Mesenchymal stem cell (in vitro differentiated cells and primary cell): ENCODE results near the gene POLA1.

Source experiments
- DNase-seq: peaks from one replicate; pipeline ENCODE4 v3.0.0-alpha.2; 2013
- H2AFZ ChIP-seq: one replicate; pipeline ENCODE4 v1.6.1; 2013; ENCODE audit warnings: low read depth, mild to moderate bottlenecking, control low read depth, inconsistent platforms, low read length, moderate library complexity
- H2AK5ac ChIP-seq: 2 replicates; pipeline ENCODE4 v1.6.1; 2013; ENCODE audit warnings: low read length, moderate library complexity, mild to moderate bottlenecking, inconsistent platforms; ENCODE audit not compliant: severe bottlenecking
- H2BK120ac ChIP-seq: one replicate; pipeline ENCODE4 v1.6.1; 2013; ENCODE audit warnings: low read depth, mild to moderate bottlenecking, inconsistent platforms, low read length, moderate library complexity
- H2BK12ac ChIP-seq, 2 experiments: one replicate each; pipeline ENCODE4 v1.6.1; 2013; ENCODE audit warnings: inconsistent platforms in 2 of 2, low read length in 2 of 2, mild to moderate bottlenecking in 2 of 2, moderate library complexity in 2 of 2, control low read depth in 1 of 2
- H2BK15ac ChIP-seq: one replicate; pipeline ENCODE4 v1.6.1; 2013; ENCODE audit warnings: mild to moderate bottlenecking, low read depth, inconsistent platforms; ENCODE audit not compliant: poor library complexity, severe bottlenecking
- H2BK5ac ChIP-seq: 2 replicates; pipeline ENCODE4 v1.6.1; 2013; ENCODE audit warnings: low read depth, mild to moderate bottlenecking, low read length, control low read depth, inconsistent platforms; ENCODE audit not compliant: poor library complexity, severe bottlenecking
- H3K14ac ChIP-seq, 2 experiments: one replicate each; pipeline ENCODE4 v1.6.1; 2013; ENCODE audit warnings: inconsistent platforms in 2 of 2, low read length in 2 of 2, control low read depth in 1 of 2, mild to moderate bottlenecking in 1 of 2, moderate library complexity in 1 of 2
- H3K18ac ChIP-seq, 2 experiments: one replicate each; pipeline ENCODE4 v1.6.1; 2013; ENCODE audit warnings: inconsistent platforms in 2 of 2, low read length in 2 of 2, control low read depth in 1 of 2, low read depth in 1 of 2, mild to moderate bottlenecking in 1 of 2
- H3K23ac ChIP-seq, 2 experiments: one replicate each; pipeline ENCODE4 v1.6.1; 2013; ENCODE audit warnings: inconsistent platforms in 2 of 2, low read length in 2 of 2, mild to moderate bottlenecking in 2 of 2, moderate library complexity in 2 of 2, control low read depth in 1 of 2
- H3K27ac ChIP-seq: 2 replicates; pipeline ENCODE4 v1.5.1; 2013; ENCODE audit warnings: mild to moderate bottlenecking, moderate library complexity, low read length, control low read depth, inconsistent platforms; ENCODE audit not compliant: poor library complexity, severe bottlenecking
- H3K27me3 ChIP-seq, 2 experiments: 2 replicates each; pipeline versions ENCODE4 v1.6.1 to v1.7.0; 2013; ENCODE audit warnings: low read length in 2 of 2, mild to moderate bottlenecking in 2 of 2, moderate library complexity in 2 of 2, control low read depth in 1 of 2, inconsistent platforms in 1 of 2; ENCODE audit not compliant: control insufficient read depth in 1 of 2, insufficient read depth in 1 of 2
- H3K36me3 ChIP-seq, 2 experiments: 2 replicates each; pipeline versions ENCODE4 v1.6.1 to v1.7.0; 2013; ENCODE audit warnings: low read length in 2 of 2, control low read depth in 1 of 2, inconsistent platforms in 1 of 2, low read depth in 1 of 2, mild to moderate bottlenecking in 1 of 2; ENCODE audit not compliant: insufficient read depth in 2 of 2, control insufficient read depth in 1 of 2
- H3K4ac ChIP-seq, 2 experiments: one replicate each; pipeline ENCODE4 v1.6.1; 2013; ENCODE audit warnings: inconsistent platforms in 2 of 2, low read length in 2 of 2, mild to moderate bottlenecking in 2 of 2, moderate library complexity in 2 of 2, control low read depth in 1 of 2, low read depth in 1 of 2
- H3K4me1 ChIP-seq: 2 replicates; pipeline ENCODE4 v1.6.1; 2013; ENCODE audit warnings: low read depth, low read length, control low read depth; ENCODE audit not compliant: control insufficient read depth, insufficient read depth
- H3K4me2 ChIP-seq: 2 replicates; pipeline ENCODE4 v1.6.1; 2013; ENCODE audit warnings: low read length, mild to moderate bottlenecking, inconsistent platforms; ENCODE audit not compliant: poor library complexity, severe bottlenecking
- H3K4me3 ChIP-seq, 2 experiments: 2 replicates each; pipeline versions ENCODE4 v1.5.1 to v1.7.0; 2013; ENCODE audit warnings: low read length in 2 of 2, mild to moderate bottlenecking in 2 of 2, control low read depth in 1 of 2, low read depth in 1 of 2; ENCODE audit not compliant: insufficient read depth in 1 of 2
- H3K79me1 ChIP-seq: replicated peaks from 2 replicates; pipeline ENCODE4 v1.6.1; 2013; ENCODE audit warnings: mild to moderate bottlenecking, control low read depth, low read length, inconsistent platforms; ENCODE audit not compliant: poor library complexity, severe bottlenecking
- H3K9ac ChIP-seq: 2 replicates; pipeline ENCODE4 v1.7.0; 2013; ENCODE audit warnings: mild to moderate bottlenecking, low read length, moderate library complexity
- H3K9me3 ChIP-seq: 2 replicates; pipeline ENCODE4 v1.7.0; 2013; ENCODE audit warnings: mild to moderate bottlenecking, low read length; ENCODE audit not compliant: control insufficient read depth
- H4K8ac ChIP-seq: one replicate; pipeline ENCODE4 v1.6.1; 2013; ENCODE audit warnings: inconsistent platforms, mild to moderate bottlenecking, low read length, moderate library complexity
- H4K91ac ChIP-seq: one replicate; pipeline ENCODE4 v1.6.1; 2013; ENCODE audit warnings: mild to moderate bottlenecking, low read length, inconsistent platforms
- WGBS: methylation state at CpG from one replicate; pipeline ENCODE4 v1.1.7; 2013; ENCODE audit warnings: mixed read lengths; 5-methylcytosine and 5-hydroxymethylcytosine counted together

POLA1 gene

DNA sequence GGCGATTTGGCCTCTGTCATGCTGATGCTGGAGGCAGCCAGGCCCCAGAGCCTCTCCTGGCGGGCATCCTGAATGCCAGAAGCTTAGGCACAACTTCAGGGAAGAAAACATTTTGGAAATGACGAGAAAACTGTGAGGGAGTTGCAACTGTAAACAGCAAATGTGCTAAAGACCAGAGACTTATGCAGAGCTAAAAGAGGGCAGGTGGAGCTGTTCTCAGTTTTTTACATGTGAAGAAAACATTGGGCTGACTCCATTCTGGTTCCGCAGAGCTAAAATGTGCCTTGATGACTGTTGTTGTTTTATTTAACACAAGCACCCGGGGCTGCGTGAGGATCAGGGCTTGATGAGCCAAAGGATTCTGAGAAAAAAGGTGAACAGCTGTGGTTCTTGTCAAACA is 332.9 kb downstream of the POLA1 start:
- 75% methylated on average over 4 of the region's 6 CpGs for WGBS

DNA sequence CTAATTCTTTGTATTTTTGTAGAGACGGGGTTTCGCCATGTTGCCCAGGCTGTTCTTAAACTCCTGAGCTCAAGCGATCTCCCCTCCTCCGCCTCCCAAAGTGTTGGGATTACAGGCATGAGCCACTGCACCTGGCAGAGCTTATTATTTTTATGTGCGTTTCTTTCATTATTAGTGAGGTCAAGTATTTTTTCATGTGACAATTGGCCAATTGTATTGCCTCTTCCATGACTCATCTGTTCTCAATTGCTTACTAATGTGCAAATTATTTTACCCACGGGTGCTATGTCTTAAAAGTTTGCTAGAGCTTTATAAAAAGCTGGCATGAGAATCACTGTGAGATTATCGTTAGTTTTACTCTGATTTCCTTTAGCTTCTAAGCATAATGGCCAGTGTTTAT is 335.0 kb downstream of the POLA1 start:
- Histone ChIP-seq H4K91ac (no peak overlapping the region), H3K23ac (no peak overlapping the region), H2AK5ac (no peak overlapping the region), H2BK5ac (no peak overlapping the region), H3K14ac (no peak overlapping the region), H3K9ac (no peak overlapping the region), H2BK12ac (no peak overlapping the region), H3K27me3 (peaks cover 9 to 38% of the 10 kb centered on the region in 2 experiments), H3K4me3 (no peak overlapping the region), H4K8ac (no peak overlapping the region), H3K27ac (no peak overlapping the region), H2BK15ac (no peak overlapping the region), H3K4me2 (peak overlapping the region; percentile 34), H3K4me1 (peaks cover 2% of the 10 kb centered on the region), H3K36me3 (no peaks in the 10 kb centered on the region), H2AFZ (no peak overlapping the region), H3K9me3 (no peaks in the 10 kb centered on the region), H3K18ac (no peak overlapping the region), H2BK120ac (no peak overlapping the region), H3K4ac (no peak overlapping the region), H3K79me1 (no peaks in the 10 kb centered on the region)
- WGBS = 100% methylated on average over 2 of the region's 7 CpGs
- DNase-seq = no peak

More for the DNA sequence above, 332.9 kb downstream of the POLA1 start:
- H2BK12ac ChIP-seq = no peak overlapping the region
- H4K8ac ChIP-seq = no peak overlapping the region
- H3K27me3 ChIP-seq = peaks cover 26 to 60% of the 10 kb centered on the region in 2 experiments
- H3K79me1 ChIP-seq = no peaks in the 10 kb centered on the region
- DNase-seq = no peak
- H2AK5ac ChIP-seq = no peak overlapping the region
- no peak overlapping the region for H3K18ac ChIP-seq
- H2AFZ ChIP-seq = no peak overlapping the region
- H2BK120ac ChIP-seq = no peak overlapping the region
- no peak overlapping the region for H4K91ac ChIP-seq
- H3K23ac ChIP-seq = no peak overlapping the region
- no peaks in the 10 kb centered on the region for H3K36me3 ChIP-seq
- H3K14ac ChIP-seq = no peak overlapping the region
- H3K4me1 ChIP-seq = peaks cover 6% of the 10 kb centered on the region
- H2BK5ac ChIP-seq = no peak overlapping the region
- H3K4ac ChIP-seq = no peak overlapping the region
- H3K27ac ChIP-seq = no peak overlapping the region
- H3K9ac ChIP-seq = no peak overlapping the region
- no peak overlapping the region for H3K4me2 ChIP-seq
- no peak overlapping the region for H3K4me3 ChIP-seq
- H2BK15ac ChIP-seq = no peak overlapping the region
- H3K9me3 ChIP-seq = no peaks in the 10 kb centered on the region

DNA sequence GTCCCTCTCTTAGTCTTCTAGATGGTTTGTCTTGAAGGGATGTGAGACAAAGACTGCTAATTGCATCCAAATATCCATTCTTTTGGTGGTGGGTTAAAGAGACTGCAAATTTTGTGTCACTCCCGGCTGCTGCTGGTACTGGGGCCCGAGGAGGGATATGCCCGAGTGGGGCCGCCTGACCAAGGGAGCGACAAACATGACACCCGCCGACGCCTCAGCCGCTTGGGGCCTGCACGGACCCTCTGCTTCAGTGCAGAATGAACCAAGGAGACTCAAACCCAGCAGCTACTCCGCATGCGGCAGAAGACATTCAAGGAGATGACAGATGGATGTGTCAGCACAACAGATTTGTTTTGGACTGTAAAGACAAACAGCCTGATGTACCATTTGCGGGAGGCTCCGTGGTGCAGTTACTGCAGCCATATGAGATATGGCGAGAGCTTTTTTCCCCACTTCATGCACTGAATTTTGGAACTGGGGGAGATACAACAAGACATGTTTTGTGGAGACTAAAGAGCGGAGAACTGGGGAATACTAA is 335.6 kb downstream of the POLA1 start:
- H3K23ac ChIP-seq = no peak overlapping the region
- DNase-seq = no peak
- H3K4me1 ChIP-seq = peaks cover 2% of the 10 kb centered on the region
- no peak overlapping the region for H2BK5ac ChIP-seq
- H2BK15ac ChIP-seq = no peak overlapping the region
- no peak overlapping the region for H4K8ac ChIP-seq
- no peaks in the 10 kb centered on the region for H3K9me3 ChIP-seq
- no peak overlapping the region for H2AFZ ChIP-seq
- H2AK5ac ChIP-seq = no peak overlapping the region
- no peak overlapping the region for H3K14ac ChIP-seq
- peaks cover 6 to 32% of the 10 kb centered on the region in 2 experiments for H3K27me3 ChIP-seq
- no peak overlapping the region for H2BK120ac ChIP-seq
- no peak overlapping the region for H3K9ac ChIP-seq
- H3K27ac ChIP-seq = no peak overlapping the region
- H3K36me3 ChIP-seq = no peaks in the 10 kb centered on the region
- no peak overlapping the region for H3K18ac ChIP-seq
- H4K91ac ChIP-seq = no peak overlapping the region
- H3K79me1 ChIP-seq = no peaks in the 10 kb centered on the region
- WGBS = 91% methylated on average over 16 of the region's 16 CpGs
- no peak overlapping the region for H3K4ac ChIP-seq
- no peak overlapping the region for H3K4me2 ChIP-seq
- H3K4me3 ChIP-seq = no peak overlapping the region
- H2BK12ac ChIP-seq = no peak overlapping the region

DNA sequence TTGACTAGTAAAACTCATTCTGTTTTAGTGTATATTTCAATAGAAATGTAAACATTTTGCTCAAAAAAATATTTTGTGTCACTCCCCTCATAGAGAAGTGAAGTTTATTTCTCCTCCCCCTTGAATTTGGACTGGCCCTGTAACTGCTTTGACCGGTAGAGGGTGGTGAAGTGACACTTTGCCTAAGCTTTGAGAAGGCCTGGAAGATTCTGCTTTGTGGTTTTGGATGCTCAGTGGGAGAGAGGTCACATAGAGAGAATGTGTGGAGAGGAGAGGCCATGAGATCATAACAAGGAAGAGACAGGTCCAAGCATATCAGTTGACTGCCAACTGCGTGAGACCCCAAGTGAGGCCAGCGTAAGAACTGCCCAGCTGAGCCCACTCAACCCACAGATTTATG is 341.2 kb downstream of the POLA1 start:
- no peak overlapping the region for H4K8ac ChIP-seq
- H2BK15ac ChIP-seq = no peak overlapping the region
- H3K79me1 ChIP-seq = no peaks in the 10 kb centered on the region
- H3K36me3 ChIP-seq = no peaks in the 10 kb centered on the region
- H3K4me1 ChIP-seq = no peaks in the 10 kb centered on the region
- no peak overlapping the region for H2BK12ac ChIP-seq
- no peak overlapping the region for H2BK5ac ChIP-seq
- no peak overlapping the region for H3K27ac ChIP-seq
- H3K4me3 ChIP-seq = no peak overlapping the region
- no peak overlapping the region for H3K23ac ChIP-seq
- 70% methylated on average over 1 of the region's 3 CpGs for WGBS
- no peak for DNase-seq
- H2BK120ac ChIP-seq = no peak overlapping the region
- H3K9me3 ChIP-seq = no peaks in the 10 kb centered on the region
- H2AFZ ChIP-seq = no peak overlapping the region
- H3K4me2 ChIP-seq = no peak overlapping the region
- no peak overlapping the region for H3K4ac ChIP-seq
- H4K91ac ChIP-seq = no peak overlapping the region
- H3K14ac ChIP-seq = no peak overlapping the region
- H2AK5ac ChIP-seq = no peak overlapping the region
- no peak overlapping the region for H3K18ac ChIP-seq
- H3K27me3 ChIP-seq = peaks cover 0 to 9% of the 10 kb centered on the region in 2 experiments
- H3K9ac ChIP-seq = no peak overlapping the region
